Activated CD4-positive, alpha-beta T cell treated with anti-CD3 and anti-CD28 coated beads, Interleukin-2, Interleukin-6, amounts not matched to agents 100 ng/mL and 50 ng/mL, durations not matched to agents 16 hours and 8 hours (primary cell): ENCODE data around the gene PCNX2.

Experiments used
- DNase-seq: peaks from one replicate; pipeline ENCODE4 v3.0.0-alpha.2; 2020

PCNX2 gene

GRCh38 chr1:233256789-233257188 is 38.7 kb downstream of the PCNX2 start:
- no peak for DNase-seq

- no peak for DNase-seq
Observed at GRCh38 chr1:233256191-233256590, 39.3 kb downstream of the PCNX2 start.

DNA sequence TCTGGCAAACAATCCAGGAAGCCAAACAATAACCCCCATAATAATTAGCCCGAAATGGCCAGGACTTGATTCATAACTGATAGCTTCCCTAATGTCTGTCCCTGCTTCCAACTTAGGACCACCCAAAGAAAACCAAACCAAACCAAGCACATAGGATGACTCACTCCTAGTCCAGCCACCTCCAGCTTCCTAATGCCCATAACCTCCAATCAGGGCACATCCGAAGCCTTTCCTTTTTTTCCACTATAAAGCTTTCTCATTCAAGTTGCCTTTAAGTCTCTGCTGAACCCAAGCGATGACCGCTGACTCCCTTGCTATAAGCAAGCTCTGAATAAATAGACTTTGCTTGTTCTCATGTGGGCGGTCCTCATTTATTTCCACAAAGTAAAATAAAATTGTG is 40.4 kb downstream of the PCNX2 start:
- DNase-seq = no peak

GRCh38 chr1:233253832-233254331 is 41.6 kb downstream of the PCNX2 start:
- DNase-seq = no peak

DNA sequence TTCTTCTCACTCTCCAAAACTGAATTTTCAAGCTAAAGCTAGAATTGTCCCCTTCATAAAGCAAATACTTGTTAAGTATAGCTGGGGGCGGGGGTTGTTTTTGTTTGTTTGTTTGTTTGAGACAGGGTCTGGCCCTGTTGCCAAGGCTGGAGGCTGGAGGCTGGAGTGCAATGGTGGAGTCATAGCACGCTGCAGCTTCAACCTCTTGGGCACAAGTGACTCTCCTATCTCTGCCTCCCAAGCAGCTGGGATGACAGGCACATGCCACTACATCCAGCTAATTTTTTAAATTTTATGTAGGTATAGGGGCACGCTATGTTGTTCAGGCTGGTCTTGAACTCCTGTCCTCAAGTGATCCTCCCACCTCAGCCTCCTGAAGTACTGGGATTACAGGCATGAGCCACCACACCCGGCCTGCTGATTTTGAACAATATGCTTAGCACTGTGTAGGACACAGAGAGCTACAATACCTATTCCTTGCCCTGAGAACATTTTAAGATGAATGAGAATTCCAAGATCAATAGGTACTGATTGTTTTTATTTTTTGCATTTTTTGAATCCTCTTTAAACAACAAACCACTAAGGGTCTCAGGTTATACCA is 42.2 kb downstream of the PCNX2 start:
- no peak for DNase-seq

DNA sequence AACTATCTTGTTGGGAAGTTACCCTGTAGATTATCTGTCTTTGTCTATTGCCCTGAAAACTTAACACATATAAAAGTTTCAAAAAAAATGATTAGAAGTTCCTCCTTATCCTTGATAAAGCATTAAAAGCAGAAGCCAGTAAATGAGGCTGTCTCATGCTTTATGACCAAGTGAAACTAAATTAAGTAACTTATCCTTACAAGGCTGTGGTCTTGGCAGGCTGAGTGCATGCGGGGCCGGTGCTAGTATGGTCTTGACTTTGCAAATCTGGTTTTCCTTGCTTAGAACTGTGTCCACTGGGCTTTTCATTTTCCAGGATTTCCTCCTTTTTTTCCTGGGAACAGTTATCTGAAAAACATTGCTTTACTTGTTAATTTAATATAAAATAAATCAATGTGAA is 43.1 kb downstream of the PCNX2 start:
- no peak for DNase-seq

DNA sequence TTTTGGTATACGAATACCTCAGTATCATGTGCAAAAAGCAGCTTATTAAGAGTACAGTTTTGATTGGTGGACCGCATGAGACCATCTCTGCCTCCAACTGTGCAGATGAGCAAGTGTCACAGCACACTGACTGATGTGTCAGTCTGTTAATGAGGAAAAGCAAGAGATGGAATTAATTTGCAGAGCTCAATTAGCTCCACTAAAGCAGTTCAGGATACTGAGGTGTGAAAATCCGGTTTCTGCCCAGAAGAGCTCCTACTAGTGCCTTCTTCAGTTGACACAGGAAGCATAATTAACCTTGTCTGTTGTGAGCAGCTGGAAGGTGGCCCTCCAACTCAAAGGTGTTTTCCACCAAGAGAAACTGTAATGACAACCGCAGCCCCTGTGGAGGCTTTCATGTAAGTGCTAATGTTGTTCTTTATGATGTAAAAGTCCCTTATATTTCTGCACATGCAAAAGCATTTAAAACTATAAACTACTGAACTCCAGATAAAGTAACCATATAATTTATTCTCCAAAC is 44.3 kb downstream of the PCNX2 start:
- DNase-seq = no peak

- no peak for DNase-seq
Observed at GRCh38 chr1:233248014-233248413, 47.5 kb downstream of the PCNX2 start.

- DNase-seq = no peak
Observed at GRCh38 chr1:233246965-233247364, 48.6 kb downstream of the PCNX2 start.

DNA sequence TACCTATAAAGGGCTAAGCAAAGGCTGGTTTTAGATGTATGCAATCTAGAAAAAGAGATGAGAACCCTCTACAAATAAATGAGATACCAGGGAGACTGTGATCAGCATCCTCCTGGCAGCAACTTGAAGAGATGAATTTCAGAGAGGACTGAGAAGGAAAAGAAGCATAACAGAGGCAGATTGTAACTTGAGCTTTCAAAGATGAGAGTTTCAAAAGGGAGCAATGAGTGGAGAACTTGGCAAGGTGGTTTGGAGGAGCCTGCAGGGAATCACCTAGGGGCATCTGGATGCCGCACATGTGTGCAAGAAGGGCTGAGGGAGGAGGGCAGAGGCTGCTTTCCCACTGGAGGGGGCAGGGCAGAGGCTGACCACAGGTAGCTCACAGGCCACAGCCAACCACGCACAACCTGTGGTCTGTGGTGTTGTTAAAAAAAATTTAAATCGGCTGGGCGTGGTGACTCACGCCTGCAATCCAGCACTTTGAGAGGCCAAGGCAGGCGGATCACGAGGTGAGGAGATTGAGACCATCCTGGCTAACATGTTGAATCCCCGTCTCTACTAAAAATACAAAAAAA is 50.2 kb downstream of the PCNX2 start:
- DNase-seq = no peak

DNA sequence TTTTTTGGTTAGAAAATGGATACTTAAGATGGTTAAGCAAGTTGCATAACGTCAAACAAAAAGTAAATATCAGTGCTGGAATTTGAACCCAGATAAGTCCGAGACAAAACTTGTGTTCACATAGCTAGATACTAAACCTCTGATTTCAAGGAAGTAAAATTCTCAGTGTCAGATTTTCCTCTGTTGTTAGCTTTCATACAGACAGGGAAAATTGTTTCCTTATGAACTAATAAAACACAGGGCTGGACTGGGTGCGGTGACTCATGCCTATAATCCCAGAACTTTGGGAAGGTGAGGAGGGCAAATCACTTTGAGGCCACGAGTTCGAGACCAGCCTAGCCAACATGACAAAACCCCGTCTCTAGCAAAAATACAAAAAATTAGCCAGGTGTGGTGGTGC is 51.3 kb downstream of the PCNX2 start:
- no peak for DNase-seq

DNA sequence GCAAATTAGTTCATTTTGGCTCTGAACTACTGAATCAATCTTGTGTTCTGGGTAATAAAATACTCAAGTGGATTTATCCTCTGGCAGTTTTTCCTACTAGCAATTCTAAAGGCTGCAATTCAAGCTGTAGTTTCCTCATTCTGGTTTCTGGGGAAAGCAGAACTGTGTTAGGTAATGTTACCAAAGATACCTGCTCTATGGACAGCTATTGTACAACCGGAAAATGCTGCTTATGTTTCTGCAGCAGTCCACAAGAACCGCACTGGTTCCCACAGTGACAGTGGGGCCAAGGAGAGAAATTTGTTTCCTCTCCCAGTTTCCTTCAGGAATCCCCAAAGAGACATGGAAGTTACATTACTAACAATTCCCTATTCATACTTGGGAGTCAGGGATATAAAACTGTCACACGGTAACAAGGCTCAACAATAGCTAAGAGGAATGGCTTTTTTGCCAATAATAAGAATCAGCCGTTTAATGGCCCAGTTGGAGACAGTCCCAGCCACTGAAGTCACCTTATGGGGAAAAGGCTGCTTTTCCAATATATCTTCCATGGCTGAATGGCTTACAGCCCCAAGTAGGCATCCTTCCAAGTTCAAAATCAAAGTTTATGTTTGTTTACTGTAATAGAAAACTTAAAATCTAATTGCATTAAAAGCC is 52.6 kb downstream of the PCNX2 start:
- no peak for DNase-seq

DNA sequence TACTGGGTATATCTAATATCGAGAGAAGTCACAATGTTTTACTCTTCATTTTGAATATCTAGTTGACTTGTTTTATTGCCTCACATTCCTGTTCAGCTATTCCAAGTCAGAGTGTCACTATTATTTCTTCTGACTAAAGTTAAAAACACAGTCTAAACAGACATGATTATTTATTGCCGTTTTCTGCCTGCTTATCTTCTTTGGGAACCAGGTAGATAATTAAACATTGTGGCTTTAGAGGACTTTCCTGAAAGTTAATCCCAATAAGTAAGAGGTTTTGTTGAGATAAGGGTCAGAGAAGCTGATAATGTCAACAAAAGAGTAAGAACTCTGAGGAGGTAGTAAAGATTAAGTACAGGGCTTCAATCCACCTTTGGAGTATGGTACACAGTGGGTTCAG is 53.8 kb downstream of the PCNX2 start:
- no peak for DNase-seq

GRCh38 chr1:233240829-233241682 is 54.5 kb downstream of the PCNX2 start:
- DNase-seq = no peak

DNA sequence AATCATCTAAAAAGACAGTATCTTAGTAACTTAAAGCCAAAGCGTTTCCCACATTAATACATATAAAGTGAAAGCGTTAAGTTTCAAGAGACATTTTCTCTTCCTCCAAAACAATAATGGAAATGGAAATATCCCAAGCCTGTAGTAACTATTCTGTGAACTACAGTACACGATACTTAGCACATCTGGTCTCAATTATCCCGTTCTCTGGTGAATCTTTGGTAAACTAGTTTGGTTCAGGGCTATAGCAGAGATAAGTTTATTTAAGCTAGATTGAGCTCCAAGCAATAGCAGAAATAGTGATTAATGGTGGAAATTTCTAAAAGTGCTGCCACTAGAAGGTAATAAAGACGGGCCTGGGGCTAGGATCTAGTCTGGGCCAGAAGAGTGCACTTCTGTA is 55.2 kb downstream of the PCNX2 start:
- DNase-seq = no peak

- DNase-seq = no peak
Observed at GRCh38 chr1:233238884-233239431, 56.6 kb downstream of the PCNX2 start.

DNA sequence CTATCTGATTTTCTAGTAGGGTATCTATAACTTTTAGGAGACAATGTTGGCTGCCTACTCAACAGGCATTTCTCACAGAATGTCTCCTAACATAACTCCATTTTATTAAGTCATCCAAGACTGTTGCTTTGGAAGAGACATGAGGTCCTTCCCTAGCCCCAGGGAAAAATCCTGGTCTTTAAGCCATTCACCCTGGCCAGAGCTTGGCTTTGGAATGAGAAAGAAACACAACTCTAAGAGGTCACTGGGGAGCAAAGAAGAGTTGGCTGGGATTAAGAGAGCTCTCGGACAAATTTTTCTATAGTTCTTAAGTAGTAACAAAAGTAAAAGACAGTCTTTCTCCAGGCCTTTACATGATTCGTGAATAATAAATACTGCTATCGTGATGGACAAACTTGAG is 57.9 kb downstream of the PCNX2 start:
- DNase-seq = no peak

DNA sequence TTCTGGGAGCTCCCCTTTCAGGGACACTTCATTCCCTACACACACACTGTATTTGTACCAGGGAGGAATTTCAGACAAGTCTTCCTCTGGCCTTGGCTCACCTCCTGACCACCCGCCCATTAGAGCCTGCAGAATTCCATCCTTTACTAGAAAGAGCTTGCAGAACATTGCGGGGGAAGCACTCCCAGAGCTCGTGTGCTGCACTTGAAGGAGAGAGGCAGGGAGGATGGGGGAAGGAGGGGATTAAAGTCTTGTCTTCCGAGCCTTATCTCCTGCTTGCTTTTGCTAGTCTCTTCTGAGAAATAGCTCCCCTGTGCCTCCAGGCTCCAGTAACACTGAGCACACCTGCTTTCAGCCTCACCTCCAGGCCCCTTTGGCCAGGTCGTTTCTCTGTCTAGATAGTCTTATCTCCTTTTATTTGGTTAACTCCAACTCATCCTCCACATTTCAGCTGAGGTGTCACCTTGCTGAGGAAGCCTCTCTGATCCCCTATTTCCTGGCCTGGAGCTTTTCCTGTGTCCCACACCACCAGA is 62.0 kb downstream of the PCNX2 start:
- DNase-seq = no peak

GRCh38 chr1:233230011-233230410 is 65.5 kb downstream of the PCNX2 start:
- no peak for DNase-seq

GRCh38 chr1:233229288-233229687 is 66.2 kb downstream of the PCNX2 start:
- no peak for DNase-seq

DNA sequence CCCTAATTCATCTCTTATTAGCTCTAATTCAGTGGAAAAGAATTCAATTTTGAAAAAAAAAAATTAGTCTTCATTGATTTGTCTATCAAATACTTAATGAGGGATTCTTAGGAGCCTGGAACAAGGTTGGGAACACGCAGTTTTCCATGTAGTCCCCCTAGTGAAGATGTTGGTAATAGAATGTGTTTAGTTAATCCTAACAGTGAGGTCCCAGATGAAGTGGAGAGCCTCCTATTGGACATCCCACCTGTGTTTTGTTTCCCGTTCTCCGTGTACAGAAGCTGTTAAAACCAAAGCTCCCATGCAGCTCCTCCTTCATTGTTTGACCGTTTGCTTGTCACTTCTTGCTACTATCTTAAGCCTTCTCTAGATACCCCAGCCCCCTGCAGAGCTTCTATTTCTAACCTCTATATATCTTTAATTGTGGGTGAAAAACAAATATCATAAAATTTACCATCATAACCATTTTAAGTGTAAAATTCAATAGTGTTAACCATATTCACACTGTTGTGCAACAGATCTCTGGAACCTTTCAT is 67.5 kb downstream of the PCNX2 start:
- no peak for DNase-seq

GRCh38 chr1:233224311-233224710 is 71.2 kb downstream of the PCNX2 start:
- DNase-seq = no peak
